HepG2 (cell line): ENCODE data around the gene LDLRAD4. TPM values are rescaled to one million over a fixed set of nuclear protein-coding genes. Genes with fewer than 3 reads are reported as not detected.

ENCODE experiments used
- ATAC-seq: fragments of 200-7000 bp; cut with Tn5 transposase; 3 replicates; pipeline ENCODE4 v1.9.1; 2020; ENCODE audit warnings: mild to moderate bottlenecking, moderate library complexity
- BruUV-seq: library from RNA; stranded (reverse); fragments of 400-500 nt; replicated peaks from 2 replicates; lab custom pipeline; 2021; lab: Mats Ljungman, UMichigan
- CTCF ChIA-PET: fragments of 300-600 bp; formaldehyde crosslinking; extraction: SDS; loops from one replicate; lab custom pipeline; 2021; ENCODE audit warnings: low total read pairs, inconsistent platforms, low intra/inter-chr PET ratio; lab: Yijun Ruan, JAX
- POLR2A ChIA-PET: fragments of 350-600 bp; sonication (Branson Sonifier 250); formaldehyde crosslinking; loops from one replicate; lab custom pipeline; 2020; ENCODE audit warnings: antibody characterized with exemption, inconsistent platforms; lab: Yijun Ruan, JAX
- DNase-seq: peaks from one replicate; pipeline ENCODE4 v3.0.0-alpha.2; 2015; ENCODE audit warnings: low spot score
- FAIRE-seq: peaks from 3 replicates; lab custom pipeline; 2011; peaks lifted over from hg19 to GRCh38; lab: Jason Lieb, UNC
- H2AFZ ChIP-seq: one replicate; pipeline ENCODE4 v1.6.1; 2011; ENCODE audit warnings: low read length, inconsistent platforms
- H3K27ac ChIP-seq: fragments of 300-600 bp; 3 replicates; pipeline ENCODE4 v1.8.0; 2011; ENCODE audit warnings: mixed run types, mild to moderate bottlenecking, mixed read lengths, low read length, inconsistent platforms; ENCODE audit not compliant: insufficient read depth; ENCODE audit errors: extremely low read length
- H3K27me3 ChIP-seq, 2 experiments: fragments of 200-600 bp in 1 of 2; 2 replicates in 1 of 2; 3 replicates in 1 of 2; pipeline versions ENCODE4 v1.6.0 to v1.8.0; 2011; ENCODE audit warnings: low read length in 2 of 2, mild to moderate bottlenecking in 2 of 2, moderate library complexity in 2 of 2, inconsistent platforms in 1 of 2; ENCODE audit not compliant: insufficient read depth in 2 of 2, control insufficient read depth in 1 of 2
- H3K36me3 ChIP-seq, 2 experiments: fragments of 200-600 bp in 1 of 2; replicated peaks in 1 of 2; 2 replicates in 1 of 2; 3 replicates in 1 of 2; pipeline versions ENCODE4 v1.5.1 to v1.8.0; 2011; ENCODE audit warnings: low read length in 2 of 2, inconsistent platforms in 1 of 2; ENCODE audit not compliant: insufficient read depth in 2 of 2, control insufficient read depth in 1 of 2
- H3K4me1 ChIP-seq: 2 replicates; pipeline ENCODE4 v1.5.1; 2012; ENCODE audit warnings: low read length, inconsistent platforms; ENCODE audit not compliant: insufficient read depth
- H3K4me2 ChIP-seq: 2 replicates; pipeline ENCODE4 v1.6.0; 2011; ENCODE audit warnings: low read depth, low read length, inconsistent platforms
- H3K4me3 ChIP-seq, 3 experiments: fragments of 200-600 bp in 1 of 3; sonication (generic), shearing (Covaris generic) in 1 of 3; replicated peaks in 1 of 3; 2 replicates each; pipeline ENCODE4 v1.5.1; 2011 to 2016; ENCODE audit warnings: low read length in 3 of 3, inconsistent platforms in 2 of 3, low read depth in 2 of 3, mild to moderate bottlenecking in 2 of 3, control low read depth in 1 of 3, mixed read lengths in 1 of 3; ENCODE audit not compliant: insufficient read depth in 1 of 3
- H3K79me2 ChIP-seq: one replicate; pipeline ENCODE4 v1.6.1; 2011; ENCODE audit warnings: low read length, inconsistent platforms; ENCODE audit not compliant: insufficient read depth
- H3K9ac ChIP-seq: 2 replicates; pipeline ENCODE4 v1.6.0; 2011; ENCODE audit warnings: mild to moderate bottlenecking, low read depth, low read length, inconsistent platforms; ENCODE audit not compliant: insufficient read depth
- H3K9me3 ChIP-seq: 2 replicates; pipeline ENCODE4 v1.5.1; 2012; ENCODE audit warnings: mild to moderate bottlenecking, low read length
- H4K20me1 ChIP-seq: 2 replicates; pipeline ENCODE4 v1.6.0; 2011; ENCODE audit warnings: inconsistent platforms, mild to moderate bottlenecking, low read length, moderate library complexity; ENCODE audit not compliant: insufficient read depth
- ATF2 ChIP-seq: sonication (generic); formaldehyde crosslinking; IDR thresholded peaks from 2 replicates; pipeline ENCODE4 v1.4.0; 2020; ENCODE audit warnings: missing genetic modification reagents
- CREM ChIP-seq, 2 experiments: sonication (generic) in 1 of 2; formaldehyde crosslinking in 1 of 2; IDR thresholded peaks; 2 replicates each; pipeline versions ENCODE4 v1.4.0 to v1.6.1; 2016 to 2020; ENCODE audit warnings: antibody characterized with exemption in 1 of 2, mild to moderate bottlenecking in 1 of 2, missing genetic modification reagents in 1 of 2
- E2F2 ChIP-seq: sonication (generic); formaldehyde crosslinking; IDR thresholded peaks from 2 replicates; pipeline ENCODE4 v1.4.0; 2020; ENCODE audit warnings: missing genetic modification reagents, borderline replicate concordance
- FOXK2 ChIP-seq: fragments of 450-650 bp; IDR thresholded peaks from 2 replicates; pipeline ENCODE4 v1.6.1; 2016
- GPN1 ChIP-seq: sonication (generic); formaldehyde crosslinking; IDR thresholded peaks from 2 replicates; pipeline ENCODE4 v1.5.1; 2020; ENCODE audit warnings: missing genetic modification reagents, borderline replicate concordance
- PATZ1 ChIP-seq: sonication (generic); formaldehyde crosslinking; IDR thresholded peaks from 2 replicates; pipeline ENCODE4 v1.4.0; 2020; ENCODE audit warnings: missing genetic modification reagents
- SNAPC5 ChIP-seq: sonication (generic); formaldehyde crosslinking; IDR thresholded peaks from 2 replicates; pipeline ENCODE4 v1.8.1; 2023; ENCODE audit warnings: mild to moderate bottlenecking, missing genetic modification reagents, borderline replicate concordance
- SP140L ChIP-seq: sonication (generic); formaldehyde crosslinking; IDR thresholded peaks from 2 replicates; pipeline ENCODE4 v1.4.0; 2020; ENCODE audit warnings: missing genetic modification reagents, borderline replicate concordance
- ZFP82 ChIP-seq: sonication (generic); formaldehyde crosslinking; IDR thresholded peaks from 2 replicates; pipeline ENCODE4 v1.5.1; 2020; ENCODE audit warnings: mild to moderate bottlenecking, missing genetic modification reagents, borderline replicate concordance
- ZNF121 ChIP-seq: sonication (generic); formaldehyde crosslinking; IDR thresholded peaks from 2 replicates; pipeline ENCODE4 v1.5.0; 2020; ENCODE audit warnings: mild to moderate bottlenecking, missing genetic modification reagents
- ZNF253 ChIP-seq: sonication (generic); formaldehyde crosslinking; IDR thresholded peaks from 2 replicates; pipeline ENCODE4 v1.8.0; 2022; ENCODE audit warnings: mild to moderate bottlenecking, missing genetic modification reagents, borderline replicate concordance
- ZNF280D ChIP-seq: sonication (generic); formaldehyde crosslinking; IDR thresholded peaks from 2 replicates; pipeline ENCODE4 v1.5.1; 2020; ENCODE audit warnings: mild to moderate bottlenecking, missing genetic modification reagents
- ZNF607 ChIP-seq: sonication (generic); formaldehyde crosslinking; IDR thresholded peaks from 2 replicates; pipeline ENCODE4 v1.5.1; 2020; ENCODE audit warnings: missing genetic modification reagents, mild to moderate bottlenecking, borderline replicate concordance
- WGBS: methylation state at CpG from one replicate; pipeline ENCODE4 v1.1.6; 2017; ENCODE audit warnings: low lambda C conversion rate; 5-methylcytosine and 5-hydroxymethylcytosine counted together
- in situ Hi-C: cut with HindIII; loops from 2 replicates; pipeline ENCODE4 v1.10.0; 2017; ENCODE audit warnings: low pct_unique_long_range_greater_than_20kb; ENCODE audit not compliant: extremely low pct_ligation_motif_present
- intact Hi-C: fragments of 100-400 bp; cut with micrococcal nuclease; formaldehyde crosslinking; loops from one replicate; pipeline ENCODE4 v1.10.0; 2022; ENCODE audit not compliant: unreplicated experiment
- polyA plus RNA-seq, 8 experiments: library from polyadenylated mRNA; depleted of rRNA in 3 of 8; stranded (reverse) in 7 of 8; unstranded in 1 of 8; fragments of >200 nt; fragmentation: Illumina TruSeq in 4 of 8; extraction: Trizol in 4 of 8; gene quantifications; 2 replicates each; pipeline versions ENCODE4 v1.2.1 to v1.2.3, GENCODE V29; 2011 to 2016; ENCODE audit warnings: low read depth in 4 of 8, missing spikeins in 1 of 8, mixed read lengths in 1 of 8; ENCODE audit not compliant: insufficient read depth in 1 of 8
- total RNA-seq, 5 experiments: library from RNA; depleted of rRNA; stranded (reverse); fragments of >200 nt; fragmentation: Illumina TruSeq; extraction: Trizol; gene quantifications; 2 replicates each; pipeline ENCODE4 v1.2.3, GENCODE V29; 2016; ENCODE audit warnings: low read depth in 1 of 5

LDLRAD4 gene
- total and polyA plus RNA-seq, 2 of the 13 experiments (the other 11 are each of a cell fraction or from before 2014, with no cell fraction given) = 13.6 to 20.9 TPM

- TF ChIP-seq SNAPC5 (CRISPR knock-in tag) (no peak), PATZ1 (CRISPR knock-in tag) (no peak), E2F2 (CRISPR knock-in tag) (no peak)
Measured at GRCh38 chr18:13583576-13584550, 365.3 kb downstream of the LDLRAD4 start (continued).

GRCh38 chr18:13584825-13585224, 366.3 kb downstream of the LDLRAD4 start:
- WGBS = 87% methylated on average over 11 of the region's 11 CpGs
- no peak overlapping the region for H2AFZ ChIP-seq
- ChIA-PET CTCF (no interaction called here), POLR2A (no interaction called here)
- no peak overlapping the region for H3K9ac ChIP-seq
- no peaks in the 10 kb centered on the region for H3K4me1 ChIP-seq
- no TSS peak for BruUV-seq
- in situ Hi-C loops = no loop called here
- no peak for FAIRE-seq
- H3K27ac ChIP-seq = no peak overlapping the region
- no peaks in the 10 kb centered on the region for H3K36me3 ChIP-seq
- DNase-seq = no peak
- H3K4me3 ChIP-seq = no peak overlapping the region
- no peaks in the 10 kb centered on the region for H3K27me3 ChIP-seq
- H3K4me2 ChIP-seq = no peak overlapping the region
- no peaks in the 10 kb centered on the region for H3K9me3 ChIP-seq
- ATAC-seq = no peak
- intact Hi-C loops = no loop called here
- H3K79me2 ChIP-seq = no peaks in the 10 kb centered on the region
- peaks cover 5% of the 10 kb centered on the region; the same call in 1 of the 2 replicates for H4K20me1 ChIP-seq
- TF ChIP-seq SP140L (CRISPR knock-in tag) = no peak
- TF ChIP-seq CREM (IDR thresholded peaks at IDR 0.05) = no peak
- TF ChIP-seq CREM (CRISPR knock-in tag; IDR thresholded peaks at IDR 0.05) = no peak
- no peak for TF ChIP-seq GPN1 (CRISPR knock-in tag)
- TF ChIP-seq ZNF280D (CRISPR knock-in tag) = no peak
- no peak for TF ChIP-seq ZFP82 (CRISPR knock-in tag)
- no peak for TF ChIP-seq ATF2 (CRISPR knock-in tag)
- no peak for TF ChIP-seq ZNF607 (CRISPR knock-in tag)
- TF ChIP-seq ZNF121 (CRISPR knock-in tag) = no peak
- TF ChIP-seq ZNF253 = no peak
- no peak for TF ChIP-seq FOXK2
